RWPE1 (cell line): Measurements from ENCODE around the gene DGCR2.
"Not testable (repeated sequence)": the region's sequence is repeated elsewhere in the genome, so short reads cannot be mapped to it uniquely, and the experiment has no call there.

Experiments used
- CTCF ChIA-PET: fragments of 350-600 bp; sonication (Branson Sonifier 250); formaldehyde crosslinking; extraction: SDS; loops from one replicate; lab custom pipeline; 2021; lab: Yijun Ruan, JAX
- POLR2A ChIA-PET: fragments of 400-600 bp; formaldehyde crosslinking; extraction: SDS; loops from one replicate; lab custom pipeline; 2020; ENCODE audit warnings: antibody characterized with exemption; ENCODE audit not compliant: low non-redundant PET; lab: Yijun Ruan, JAX
- DNase-seq: peaks from one replicate; pipeline ENCODE4 v3.0.0; 2012; ENCODE audit warnings: low spot score
- H3K27ac ChIP-seq: fragments of 450-650 bp; 2 replicates; pipeline ENCODE4 v1.5.1; 2017
- CTCF ChIP-seq: fragments of 450-650 bp; conservative IDR thresholded peaks from 2 replicates; pipeline ENCODE4 v1.5.1; 2017; ENCODE audit warnings: low read depth, mild to moderate bottlenecking

The DGCR2 gene

GRCh38 chr22:19016081-19016766 lies 106.0 kb downstream of the DGCR2 start:
- H3K27ac ChIP-seq, result no peak overlapping the region
- no peak for TF ChIP-seq CTCF
- CTCF ChIA-PET, result no interaction called here
- POLR2A ChIA-PET, result no interaction called here
- no peak for DNase-seq

- no peak for DNase-seq
- H3K27ac ChIP-seq, result no peak overlapping the region
- POLR2A ChIA-PET, result no interaction called here
- CTCF ChIA-PET, result no interaction called here
- no peak for TF ChIP-seq CTCF
Measured at GRCh38 chr22:19014886-19015285, 107.3 kb downstream of the DGCR2 start.

- CTCF ChIA-PET, DNase-seq, H3K27ac ChIP-seq, POLR2A ChIA-PET: not testable (repeated sequence)
Measured at GRCh38 chr22:19013881-19014598, 108.2 kb downstream of the DGCR2 start.

GRCh38 chr22:19013411-19013810 lies 108.8 kb downstream of the DGCR2 start:
- DNase-seq, H3K27ac ChIP-seq, CTCF ChIA-PET, POLR2A ChIA-PET: not testable (repeated sequence)

- no peak for DNase-seq
- ChIA-PET POLR2A (no interaction called here), CTCF (no interaction called here)
- TF ChIP-seq CTCF, result no peak
- no peak overlapping the region for H3K27ac ChIP-seq
Measured at GRCh38 chr22:19012308-19012986, 109.8 kb downstream of the DGCR2 start.

- DNase-seq, POLR2A ChIA-PET, H3K27ac ChIP-seq: not testable (repeated sequence)
- CTCF ChIA-PET, result interaction anchor here (0.6 kb wide), 1 partner anchor 26 kb away, joined by 4 read pairs; no protein-coding TSS in a partner anchor
Measured at GRCh38 chr22:19011611-19012010, 110.6 kb downstream of the DGCR2 start.

GRCh38 chr22:19011075-19011474 lies 111.1 kb downstream of the DGCR2 start:
- H3K27ac ChIP-seq, result no peak overlapping the region
- TF ChIP-seq CTCF, result no peak
- ChIA-PET POLR2A (no interaction called here), CTCF (interaction anchor here (0.6 kb wide), 1 partner anchor 26 kb away, joined by 4 read pairs; no protein-coding TSS in a partner anchor)
- DNase-seq, result no peak

- H3K27ac ChIP-seq, result no peak overlapping the region
- no peak for DNase-seq
- no peak for TF ChIP-seq CTCF
- CTCF ChIA-PET, result no interaction called here
- POLR2A ChIA-PET, result no interaction called here
Measured at GRCh38 chr22:19005905-19006304, 116.3 kb downstream of the DGCR2 start.
